H9 (cell line): ENCODE measurements around the gene RPS27L. TPM values are rescaled to one million over a fixed set of nuclear protein-coding genes. Genes with fewer than 3 reads are reported as not detected.

Experiments used
- DNase-seq: peaks from one replicate; pipeline ENCODE4 v3.0.0-alpha.2; 2017
- H2AFZ ChIP-seq: one replicate; pipeline ENCODE4 v1.6.1; 2013; ENCODE audit warnings: mild to moderate bottlenecking, low read length, control low read depth, moderate library complexity
- H2AK5ac ChIP-seq: 2 replicates; pipeline ENCODE4 v1.6.1; 2013; ENCODE audit warnings: low read length, control low read depth, mixed read lengths; ENCODE audit not compliant: insufficient read length
- H2BK120ac ChIP-seq: one replicate; pipeline ENCODE4 v1.6.1; 2013; ENCODE audit warnings: low read depth, mild to moderate bottlenecking, low read length, control low read depth, inconsistent platforms; ENCODE audit not compliant: poor library complexity, severe bottlenecking
- H2BK12ac ChIP-seq: 2 replicates; pipeline ENCODE4 v1.6.1; 2013; ENCODE audit warnings: low read length, control low read depth, mixed read lengths, low read depth; ENCODE audit not compliant: insufficient read length
- H2BK15ac ChIP-seq: 2 replicates; pipeline ENCODE4 v1.6.1; 2013; ENCODE audit warnings: low read depth, low read length, control low read depth
- H2BK20ac ChIP-seq: one replicate; pipeline ENCODE4 v1.6.1; 2013; ENCODE audit warnings: low read depth, mild to moderate bottlenecking, low read length, control low read depth, inconsistent platforms; ENCODE audit not compliant: poor library complexity, severe bottlenecking
- H2BK5ac ChIP-seq: 2 replicates; pipeline ENCODE4 v1.6.1; 2013; ENCODE audit warnings: low read length, control low read depth, mixed read lengths; ENCODE audit not compliant: insufficient read length
- H3K14ac ChIP-seq: 2 replicates; pipeline ENCODE4 v1.6.1; 2013; ENCODE audit warnings: low read length, control low read depth; ENCODE audit not compliant: insufficient read depth
- H3K18ac ChIP-seq: 2 replicates; pipeline ENCODE4 v1.6.1; 2013; ENCODE audit warnings: low read depth, mild to moderate bottlenecking, mixed read lengths, low read length, control low read depth; ENCODE audit not compliant: insufficient read length
- H3K23ac ChIP-seq: 2 replicates; pipeline ENCODE4 v1.6.1; 2013; ENCODE audit warnings: low read length, control low read depth, mixed read lengths, low read depth; ENCODE audit not compliant: insufficient read length
- H3K23me2 ChIP-seq: 2 replicates; pipeline ENCODE4 v1.6.1; 2013; ENCODE audit warnings: low read depth, mild to moderate bottlenecking, mixed read lengths, low read length, control low read depth; ENCODE audit not compliant: insufficient read length, poor library complexity, severe bottlenecking
- H3K27ac ChIP-seq: 2 replicates; pipeline ENCODE4 v1.5.1; 2013; ENCODE audit warnings: low read length, control low read depth, mixed read lengths, low read depth; ENCODE audit not compliant: insufficient read length
- H3K27me3 ChIP-seq: 2 replicates; pipeline ENCODE4 v1.6.1; 2013; ENCODE audit warnings: low read length, control low read depth, inconsistent platforms; ENCODE audit not compliant: insufficient read depth
- H3K4ac ChIP-seq: 2 replicates; pipeline ENCODE4 v1.6.1; 2013; ENCODE audit warnings: low read depth, mild to moderate bottlenecking, control low read depth, inconsistent platforms, low read length, moderate library complexity
- H3K4me1 ChIP-seq: 2 replicates; pipeline ENCODE4 v1.6.1; 2013; ENCODE audit warnings: low read length, control low read depth, inconsistent platforms; ENCODE audit not compliant: insufficient read depth
- H3K4me2 ChIP-seq: 2 replicates; pipeline ENCODE4 v1.6.1; 2013; ENCODE audit warnings: low read length, control low read depth, mixed read lengths; ENCODE audit not compliant: insufficient read length, insufficient read depth
- H3K56ac ChIP-seq: 2 replicates; pipeline ENCODE4 v1.6.1; 2013; ENCODE audit warnings: low read depth, mild to moderate bottlenecking, mixed read lengths, low read length, control low read depth; ENCODE audit not compliant: insufficient read length
- H3K79me1 ChIP-seq: 2 replicates; pipeline ENCODE4 v1.6.1; 2013; ENCODE audit warnings: low read depth, mild to moderate bottlenecking, moderate library complexity, low read length, control low read depth, inconsistent platforms; ENCODE audit not compliant: insufficient read depth, poor library complexity, severe bottlenecking
- H3K79me2 ChIP-seq: 2 replicates; pipeline ENCODE4 v1.6.1; 2013; ENCODE audit warnings: low read length, control low read depth, inconsistent platforms; ENCODE audit not compliant: insufficient read depth
- H3K9ac ChIP-seq: 2 replicates; pipeline ENCODE4 v1.6.1; 2013; ENCODE audit warnings: low read length, control low read depth, mixed read lengths; ENCODE audit not compliant: insufficient read length; ENCODE audit errors: extremely low read depth
- H3K9me3 ChIP-seq: one replicate; pipeline ENCODE4 v1.6.1; 2013; ENCODE audit warnings: low read depth, low read length, inconsistent platforms; ENCODE audit not compliant: control insufficient read depth
- H3T11ph ChIP-seq: one replicate; pipeline ENCODE4 v1.6.1; 2013; ENCODE audit warnings: mild to moderate bottlenecking, low read length, control low read depth, inconsistent platforms
- H4K20me1 ChIP-seq: one replicate; pipeline ENCODE4 v1.6.1; 2013; ENCODE audit not compliant: control insufficient read depth, insufficient read length, insufficient read depth
- H4K5ac ChIP-seq: 2 replicates; pipeline ENCODE4 v1.6.1; 2013; ENCODE audit warnings: low read depth, mild to moderate bottlenecking, mixed read lengths, low read length, control low read depth; ENCODE audit not compliant: insufficient read length
- H4K8ac ChIP-seq: replicated peaks from 2 replicates; pipeline ENCODE4 v1.6.1; 2013; ENCODE audit warnings: low read length, control low read depth, mixed read lengths, low read depth; ENCODE audit not compliant: insufficient read length
- H4K91ac ChIP-seq: 2 replicates; pipeline ENCODE4 v1.6.1; 2013; ENCODE audit warnings: low read depth, mild to moderate bottlenecking, moderate library complexity, mixed read lengths, low read length, control low read depth; ENCODE audit not compliant: insufficient read length
- H3K27ac Mint-ChIP-seq, 3 experiments: 2 replicates in 2 of 3; 3 replicates in 1 of 3; pipeline ENCODE4 v1.8.0; 2020 to 2021; ENCODE audit warnings: mixed read lengths in 3 of 3, mild to moderate bottlenecking in 1 of 3, moderate library complexity in 1 of 3
- H3K27me3 Mint-ChIP-seq: 2 replicates; pipeline ENCODE4 v1.8.0; 2021; ENCODE audit warnings: low read depth, mild to moderate bottlenecking, moderate library complexity, mixed read lengths
- H3K36me3 Mint-ChIP-seq, 3 experiments: 2 replicates in 2 of 3; 3 replicates in 1 of 3; pipeline ENCODE4 v1.8.0; 2020 to 2021; ENCODE audit warnings: low read depth in 3 of 3, mixed read lengths in 3 of 3; ENCODE audit not compliant: insufficient read depth in 1 of 3
- H3K4me1 Mint-ChIP-seq, 2 experiments: 2 replicates each; pipeline ENCODE4 v1.8.0; 2020; ENCODE audit warnings: mixed read lengths in 2 of 2
- H3K4me3 Mint-ChIP-seq, 2 experiments: 2 replicates in 1 of 2; 3 replicates in 1 of 2; pipeline ENCODE4 v1.8.0; 2020 to 2021; ENCODE audit warnings: mild to moderate bottlenecking in 2 of 2, mixed read lengths in 2 of 2, moderate library complexity in 1 of 2
- H3K9me3 Mint-ChIP-seq, 2 experiments: 2 replicates in 1 of 2; 3 replicates in 1 of 2; pipeline ENCODE4 v1.8.0; 2020; ENCODE audit warnings: mild to moderate bottlenecking in 2 of 2, mixed read lengths in 2 of 2, moderate library complexity in 1 of 2
- CTCF ChIP-seq: fragments of 200-600 bp; sonication (generic); conservative IDR thresholded peaks from 3 replicates; pipeline ENCODE4 v1.8.0; 2021; ENCODE audit warnings: antibody characterized with exemption, mild to moderate bottlenecking
- WGBS: extraction: QIAGEN DNeasy Blood & Tissue Kit; methylation state at CpG from one replicate; pipeline ENCODE4 v1.1.7; 2013; ENCODE audit warnings: missing lambda C conversion rate, low lambda C conversion rate, mixed read lengths; ENCODE audit not compliant: insufficient read length; ENCODE audit errors: extremely low coverage; 5-methylcytosine and 5-hydroxymethylcytosine counted together
- total RNA-seq: library from RNA; stranded (reverse); gene quantifications from 2 replicates; pipeline ENCODE4 v1.2.1, GENCODE V29; 2021

Gene RPS27L
- total RNA-seq, 1 experiment from 2014 or later = 180 TPM

DNA sequence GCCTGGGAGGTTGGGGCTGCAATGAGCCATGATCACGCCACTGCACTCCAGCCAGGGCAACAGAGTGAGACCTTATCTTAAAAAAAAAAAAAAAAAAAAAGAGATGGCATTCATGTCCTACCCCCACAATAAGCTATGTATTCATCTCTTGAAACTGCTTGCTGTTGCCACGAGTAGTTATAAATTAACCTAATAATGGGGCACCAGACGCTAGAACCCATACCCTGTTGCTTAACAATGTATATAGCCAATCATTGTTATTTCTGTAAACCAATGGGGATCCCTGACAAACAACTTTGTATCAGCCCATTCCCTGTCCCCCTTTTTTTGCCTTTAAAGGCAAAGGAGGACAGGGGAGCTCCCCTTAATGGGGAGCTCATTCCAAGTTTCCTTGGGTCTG lies 38.4 kb downstream of the RPS27L start:
- no peak overlapping the region for H3K23ac ChIP-seq
- H3K4ac ChIP-seq = no peak overlapping the region
- H3K18ac ChIP-seq = no peak overlapping the region
- H3K36me3 Mint-ChIP-seq = peaks cover 0 to 2% (median 0%) of the 10 kb centered on the region in 3 experiments; a peak in 3 of 7 replicates
- H4K8ac ChIP-seq = no peak overlapping the region
- no peak overlapping the region for H3T11ph ChIP-seq
- H4K5ac ChIP-seq = no peak overlapping the region
- H2AK5ac ChIP-seq = no peak overlapping the region
- no peaks in the 10 kb centered on the region for H3K27me3 Mint-ChIP-seq
- no peak overlapping the region for H3K14ac ChIP-seq
- H2BK120ac ChIP-seq = no peak overlapping the region
- no peaks in the 10 kb centered on the region for H3K4me1 ChIP-seq
- no peak overlapping the region for H3K27ac ChIP-seq
- no peak overlapping the region for H2BK5ac ChIP-seq
- H2BK20ac ChIP-seq = no peak overlapping the region
- TF ChIP-seq CTCF = no peak
- H3K79me2 ChIP-seq = no peaks in the 10 kb centered on the region
- WGBS = no CpG with 5 or more reads among the region's 3 CpGs
- no peaks in the 10 kb centered on the region for H4K20me1 ChIP-seq
- peaks cover 2% of the 10 kb centered on the region for H3K23me2 ChIP-seq
- no peak overlapping the region for H3K27ac Mint-ChIP-seq
- no peak overlapping the region for H2BK15ac ChIP-seq
- H2BK12ac ChIP-seq = no peak overlapping the region
- H3K27me3 ChIP-seq = no peaks in the 10 kb centered on the region
- H3K79me1 ChIP-seq = no peaks in the 10 kb centered on the region
- peaks cover 10% of the 10 kb centered on the region in 2 experiments for H3K4me1 Mint-ChIP-seq
- DNase-seq = no peak
- H3K56ac ChIP-seq = no peak overlapping the region
- H3K4me3 Mint-ChIP-seq = no peak overlapping the region
- H4K91ac ChIP-seq = no peak overlapping the region
- peaks cover 5 to 10% of the 10 kb centered on the region in 2 experiments for H3K9me3 Mint-ChIP-seq
- H3K9me3 ChIP-seq = no peaks in the 10 kb centered on the region
- no peak overlapping the region for H3K9ac ChIP-seq
- no peak overlapping the region for H3K4me2 ChIP-seq
- no peak overlapping the region for H2AFZ ChIP-seq
